SK-N-SH (cell line): ENCODE data around the gene EHD3. TPM values are rescaled to one million over a fixed set of nuclear protein-coding genes. Genes with fewer than 3 reads are reported as not detected.

Source experiments
- CTCF ChIA-PET: fragments of 300-600, 350-600 bp; formaldehyde crosslinking; extraction: SDS; loops from one replicate; lab custom pipeline; 2021; lab: Yijun Ruan, JAX
- POLR2A ChIA-PET: fragments of 350-600 bp; sonication (Branson Sonifier 250); formaldehyde crosslinking; extraction: SDS; loops from one replicate; lab custom pipeline; 2020; ENCODE audit warnings: antibody characterized with exemption, inconsistent platforms; lab: Yijun Ruan, JAX
- DNase-seq: peaks from one replicate; pipeline ENCODE4 v3.0.0; 2012
- H2AFZ ChIP-seq: fragments of 200-600 bp; sonication (generic); 2 replicates; pipeline ENCODE4 v1.8.1; 2016; ENCODE audit warnings: antibody characterized with exemption, mild to moderate bottlenecking, low read depth
- H3F3A ChIP-seq: fragments of 200-600 bp; sonication (generic); replicated peaks from 2 replicates; pipeline ENCODE3; 2016; ENCODE audit warnings: antibody characterized with exemption, mild to moderate bottlenecking; ENCODE audit not compliant: insufficient read depth
- H3K27ac ChIP-seq, 2 experiments: fragments of 200-500 bp in 1 of 2; fragments of 200-600 bp in 1 of 2; sonication (Bioruptor generic) in 1 of 2; sonication (generic), shearing (Covaris generic) in 1 of 2; 2 replicates each; pipeline versions ENCODE4 v1.5.1 to v1.6.1; 2014 to 2016; ENCODE audit warnings: low read depth in 2 of 2, inconsistent platforms in 1 of 2, low read length in 1 of 2, mild to moderate bottlenecking in 1 of 2, mixed read lengths in 1 of 2
- H3K27me3 ChIP-seq: fragments of 200-600 bp; sonication (generic), shearing (Covaris generic); 2 replicates; pipeline ENCODE4 v1.6.1; 2016; ENCODE audit warnings: mixed run types; ENCODE audit not compliant: insufficient read depth
- H3K36me3 ChIP-seq, 2 experiments: fragments of 200-500 bp in 1 of 2; fragments of 200-600 bp in 1 of 2; sonication (Bioruptor generic) in 1 of 2; sonication (generic) in 1 of 2; replicated peaks in 1 of 2; 2 replicates each; pipeline versions ENCODE3 to v1.5.1; 2014 to 2016; ENCODE audit warnings: low read length in 1 of 2, mild to moderate bottlenecking in 1 of 2; ENCODE audit not compliant: insufficient read depth in 2 of 2, control insufficient read depth in 1 of 2
- H3K4me1 ChIP-seq, 2 experiments: fragments of 200-500 bp in 1 of 2; fragments of 200-600 bp in 1 of 2; sonication (Bioruptor generic) in 1 of 2; sonication (generic), shearing (Covaris generic) in 1 of 2; 2 replicates each; pipeline versions ENCODE4 v1.5.1 to v1.6.1; 2014 to 2016; ENCODE audit warnings: low read depth in 1 of 2, low read length in 1 of 2, mixed run types in 1 of 2; ENCODE audit not compliant: insufficient read depth in 2 of 2, control insufficient read depth in 1 of 2
- H3K4me2 ChIP-seq: fragments of 200-600 bp; sonication (generic), shearing (Covaris generic); 2 replicates; pipeline ENCODE4 v1.6.1; 2017; ENCODE audit warnings: mixed run types
- H3K4me3 ChIP-seq, 2 experiments: fragments of 200-500 bp in 1 of 2; fragments of 200-600 bp in 1 of 2; sonication (Bioruptor generic) in 1 of 2; sonication (generic), shearing (Covaris generic) in 1 of 2; 2 replicates each; pipeline versions ENCODE4 v1.5.1 to v1.8.1; 2014 to 2016; ENCODE audit warnings: low read depth in 2 of 2, inconsistent platforms in 1 of 2, low read length in 1 of 2, mild to moderate bottlenecking in 1 of 2, mixed read lengths in 1 of 2, moderate library complexity in 1 of 2
- H3K79me2 ChIP-seq: fragments of 200-600 bp; sonication (generic); 2 replicates; pipeline ENCODE4 v1.8.1; 2017; ENCODE audit warnings: mild to moderate bottlenecking; ENCODE audit not compliant: insufficient read depth
- H3K9ac ChIP-seq: fragments of 200-600 bp; sonication (generic); 2 replicates; pipeline ENCODE4 v1.6.1; 2017; ENCODE audit warnings: mixed run types
- H3K9me2 ChIP-seq: fragments of 200-600 bp; sonication (generic); 2 replicates; pipeline ENCODE4 v1.6.1; 2017; ENCODE audit warnings: mixed run types
- H3K9me3 ChIP-seq: fragments of 200-600 bp; sonication (generic); 2 replicates; pipeline ENCODE4 v1.6.1; 2017; ENCODE audit warnings: mixed run types, mild to moderate bottlenecking, moderate library complexity
- H4K20me1 ChIP-seq: fragments of 200-600 bp; sonication (generic); 2 replicates; pipeline ENCODE4 v1.6.1; 2017; ENCODE audit warnings: mild to moderate bottlenecking, mixed run types; ENCODE audit not compliant: insufficient read depth
- CHD2 ChIP-seq: fragments of 150-350 bp; IDR thresholded peaks from 2 replicates; pipeline ENCODE4 v1.6.1; 2018; ENCODE audit warnings: low read length; ENCODE audit not compliant: partially characterized antibody
- FOXJ3 ChIP-seq: sonication (generic); formaldehyde crosslinking; IDR thresholded peaks from 2 replicates; pipeline ENCODE4 v1.5.1; 2020; ENCODE audit warnings: mild to moderate bottlenecking, missing genetic modification reagents
- GATA2 ChIP-seq: sonication (generic); formaldehyde crosslinking; IDR thresholded peaks from 2 replicates; pipeline ENCODE4 v1.5.0; 2020; ENCODE audit warnings: mild to moderate bottlenecking, missing genetic modification reagents
- NFIC ChIP-seq: IDR thresholded peaks from 2 replicates; pipeline ENCODE4 v1.4.0; 2012; ENCODE audit warnings: borderline replicate concordance
- POLR2AphosphoS5 ChIP-seq: IDR thresholded peaks from 2 replicates; pipeline ENCODE4 v1.6.1; 2012; ENCODE audit warnings: low read depth, low read length
- RAD21 ChIP-seq: IDR thresholded peaks from 2 replicates; pipeline ENCODE4 v1.6.1; 2012; ENCODE audit warnings: mild to moderate bottlenecking, low read length
- RXRA ChIP-seq: IDR thresholded peaks from 2 replicates; pipeline ENCODE4 v1.4.0; 2012; ENCODE audit warnings: low read depth, mild to moderate bottlenecking, borderline replicate concordance
- TCF12 ChIP-seq: IDR thresholded peaks from 2 replicates; pipeline ENCODE4 v1.4.0; 2012
- TEAD4 ChIP-seq: IDR thresholded peaks from 2 replicates; pipeline ENCODE4 v1.4.0; 2012; ENCODE audit warnings: mild to moderate bottlenecking, borderline replicate concordance; ENCODE audit not compliant: insufficient read depth
- USF2 ChIP-seq: fragments of 150-350 bp; IDR thresholded peaks from 2 replicates; pipeline ENCODE4 v1.6.1; 2017; ENCODE audit warnings: antibody characterized with exemption, low read length, low read depth, borderline replicate concordance
- WGBS: methylation state at CpG from one replicate; pipeline ENCODE4 v1.1.6; 2017; ENCODE audit warnings: low lambda C conversion rate; 5-methylcytosine and 5-hydroxymethylcytosine counted together
- polyA plus RNA-seq, 3 experiments: library from polyadenylated mRNA; depleted of rRNA; stranded (reverse); fragments of >200 nt; gene quantifications; 2 replicates each; pipeline ENCODE4 v1.2.3, GENCODE V29; 2012
- TF ChIP-seq, protein P1 (sequence below): fragments of 150-350 bp; IDR thresholded peaks from 2 replicates; pipeline ENCODE4 v1.6.1; 2016; ENCODE audit warnings: mild to moderate bottlenecking, low read depth, low read length
- TF ChIP-seq, protein P2 (sequence below): IDR thresholded peaks from 2 replicates; pipeline ENCODE4 v1.6.1; 2012; ENCODE audit warnings: mild to moderate bottlenecking, low read depth, low read length, moderate library complexity

The EHD3 gene
- polyA plus RNA-seq, 1 of the 3 experiments (the other 2 are of a cell fraction): 45.4 TPM

DNA sequence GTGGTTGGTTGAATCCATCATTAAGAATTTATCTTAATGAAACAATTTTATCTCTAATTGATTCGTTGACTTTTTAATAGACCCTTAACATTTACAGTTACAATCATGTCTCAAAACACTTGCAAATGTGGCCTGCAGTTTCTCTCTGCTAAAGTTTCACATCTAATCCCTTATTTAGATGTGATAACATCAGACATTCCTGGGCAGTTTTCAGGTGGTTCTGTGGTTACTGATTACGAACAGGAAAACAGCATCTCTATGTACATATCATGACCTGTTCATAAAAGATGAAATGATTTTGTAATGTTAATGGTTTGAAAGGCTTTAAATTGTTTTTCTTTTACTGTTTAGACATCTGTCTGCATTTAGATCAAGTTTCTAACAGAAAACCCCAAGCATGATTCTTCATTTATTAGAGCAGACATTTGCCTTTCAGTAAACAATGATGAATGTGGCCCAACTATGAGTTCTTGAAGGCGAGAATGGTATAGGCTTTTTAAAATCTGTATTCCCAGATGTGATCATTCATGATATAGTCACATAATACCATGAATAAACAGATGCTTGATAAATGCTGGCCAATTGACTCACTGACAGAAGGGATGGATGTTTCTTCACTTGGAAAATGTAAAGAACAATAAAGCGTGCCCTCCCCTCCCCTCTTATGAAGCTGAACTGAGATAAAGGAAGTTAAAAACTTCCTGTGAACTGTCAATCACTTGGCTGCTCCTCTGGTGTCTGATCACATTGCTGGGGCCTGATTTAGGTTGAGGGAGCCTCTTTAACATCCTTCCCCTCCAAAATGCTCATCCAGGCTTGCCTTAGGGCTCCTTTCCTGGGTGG lies 20.1 kb upstream of the EHD3 start (continued):
- TF ChIP-seq USF2: no peak
- TF ChIP-seq CHD2: no peak
- TF ChIP-seq, all 33 proteins: peak for 0

DNA sequence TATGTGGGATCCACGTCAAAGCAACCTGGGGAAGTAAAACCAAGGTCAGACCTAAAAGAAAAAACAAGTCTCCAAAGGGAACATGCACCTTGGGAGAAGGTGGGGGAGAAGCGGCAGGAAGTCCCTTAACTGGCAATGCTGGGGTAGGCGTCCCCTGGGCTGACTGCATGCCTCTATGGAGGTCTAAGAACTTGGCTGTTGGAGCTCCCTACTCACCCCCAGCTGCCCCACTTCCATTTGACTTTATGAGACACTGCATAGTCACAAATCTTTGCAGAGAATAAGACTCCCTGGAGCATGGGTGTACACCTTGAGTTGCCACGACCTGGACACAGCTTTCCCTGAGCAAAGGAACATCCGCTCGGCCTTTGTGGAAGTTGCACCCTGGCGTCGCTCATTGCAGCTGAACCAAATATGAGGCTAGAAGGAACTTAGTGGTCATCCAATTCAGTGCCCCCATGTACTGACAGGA lies 19.5 kb upstream of the EHD3 start:
- 69% methylated on average over 8 of the region's 8 CpGs for WGBS
- peaks cover 4% of the 10 kb centered on the region for H3F3A ChIP-seq
- H3K79me2 ChIP-seq: no peaks in the 10 kb centered on the region
- no peaks in the 10 kb centered on the region for H3K36me3 ChIP-seq
- no peak overlapping the region for H3K4me2 ChIP-seq
- no peak for DNase-seq
- ChIA-PET CTCF (interaction anchor here (1.3 to 1.4 kb wide), 2 partner anchors 501 to 503 kb away, joined by 3 to 4 read pairs; no protein-coding TSS in a partner anchor), POLR2A (no interaction called here)
- 0 out of 2 replicates have a peak, but pooled peaks cover 4% of the 10 kb centered on the region for H3K9me3 ChIP-seq
- H3K4me3 ChIP-seq: no peak overlapping the region
- no peaks in the 10 kb centered on the region for H4K20me1 ChIP-seq
- no peak overlapping the region for H3K27ac ChIP-seq
- H3K9ac ChIP-seq: no peak overlapping the region
- TF ChIP-seq GATA2 (CRISPR knock-in tag) (no peak), RXRA (no peak), RAD21 (no peak), POLR2AphosphoS5 (no peak), TEAD4 (no peak), FOXJ3 (CRISPR knock-in tag) (no peak), TCF12 (no peak), NFIC (no peak)
- TF ChIP-seq, protein P1, sequence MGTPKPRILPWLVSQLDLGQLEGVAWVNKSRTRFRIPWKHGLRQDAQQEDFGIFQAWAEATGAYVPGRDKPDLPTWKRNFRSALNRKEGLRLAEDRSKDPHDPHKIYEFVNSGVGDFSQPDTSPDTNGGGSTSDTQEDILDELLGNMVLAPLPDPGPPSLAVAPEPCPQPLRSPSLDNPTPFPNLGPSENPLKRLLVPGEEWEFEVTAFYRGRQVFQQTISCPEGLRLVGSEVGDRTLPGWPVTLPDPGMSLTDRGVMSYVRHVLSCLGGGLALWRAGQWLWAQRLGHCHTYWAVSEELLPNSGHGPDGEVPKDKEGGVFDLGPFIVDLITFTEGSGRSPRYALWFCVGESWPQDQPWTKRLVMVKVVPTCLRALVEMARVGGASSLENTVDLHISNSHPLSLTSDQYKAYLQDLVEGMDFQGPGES: no peak
- TF ChIP-seq, protein P2, sequence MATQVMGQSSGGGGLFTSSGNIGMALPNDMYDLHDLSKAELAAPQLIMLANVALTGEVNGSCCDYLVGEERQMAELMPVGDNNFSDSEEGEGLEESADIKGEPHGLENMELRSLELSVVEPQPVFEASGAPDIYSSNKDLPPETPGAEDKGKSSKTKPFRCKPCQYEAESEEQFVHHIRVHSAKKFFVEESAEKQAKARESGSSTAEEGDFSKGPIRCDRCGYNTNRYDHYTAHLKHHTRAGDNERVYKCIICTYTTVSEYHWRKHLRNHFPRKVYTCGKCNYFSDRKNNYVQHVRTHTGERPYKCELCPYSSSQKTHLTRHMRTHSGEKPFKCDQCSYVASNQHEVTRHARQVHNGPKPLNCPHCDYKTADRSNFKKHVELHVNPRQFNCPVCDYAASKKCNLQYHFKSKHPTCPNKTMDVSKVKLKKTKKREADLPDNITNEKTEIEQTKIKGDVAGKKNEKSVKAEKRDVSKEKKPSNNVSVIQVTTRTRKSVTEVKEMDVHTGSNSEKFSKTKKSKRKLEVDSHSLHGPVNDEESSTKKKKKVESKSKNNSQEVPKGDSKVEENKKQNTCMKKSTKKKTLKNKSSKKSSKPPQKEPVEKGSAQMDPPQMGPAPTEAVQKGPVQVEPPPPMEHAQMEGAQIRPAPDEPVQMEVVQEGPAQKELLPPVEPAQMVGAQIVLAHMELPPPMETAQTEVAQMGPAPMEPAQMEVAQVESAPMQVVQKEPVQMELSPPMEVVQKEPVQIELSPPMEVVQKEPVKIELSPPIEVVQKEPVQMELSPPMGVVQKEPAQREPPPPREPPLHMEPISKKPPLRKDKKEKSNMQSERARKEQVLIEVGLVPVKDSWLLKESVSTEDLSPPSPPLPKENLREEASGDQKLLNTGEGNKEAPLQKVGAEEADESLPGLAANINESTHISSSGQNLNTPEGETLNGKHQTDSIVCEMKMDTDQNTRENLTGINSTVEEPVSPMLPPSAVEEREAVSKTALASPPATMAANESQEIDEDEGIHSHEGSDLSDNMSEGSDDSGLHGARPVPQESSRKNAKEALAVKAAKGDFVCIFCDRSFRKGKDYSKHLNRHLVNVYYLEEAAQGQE: no peak
- no peaks in the 10 kb centered on the region for H3K9me2 ChIP-seq
- peaks cover 0 to 6% of the 10 kb centered on the region in 2 experiments; a peak in 1 of 4 replicates for H3K4me1 ChIP-seq
- H2AFZ ChIP-seq: no peak overlapping the region
- H3K27me3 ChIP-seq: no peaks in the 10 kb centered on the region
